GM08714 (cell line): ENCODE results near the gene GNG12.

Experiments
- H3K4me3 ChIP-seq: fragments of 200-500 bp; sonication (Bioruptor generic); 2 replicates; pipeline ENCODE4 v1.5.1; 2014; ENCODE audit warnings: mild to moderate bottlenecking, low read length, inconsistent platforms
- ZNF274 ChIP-seq: IDR thresholded peaks from 2 replicates; pipeline ENCODE4 v1.6.1; 2012; ENCODE audit warnings: mild to moderate bottlenecking, low read depth, low read length

The GNG12 gene

DNA sequence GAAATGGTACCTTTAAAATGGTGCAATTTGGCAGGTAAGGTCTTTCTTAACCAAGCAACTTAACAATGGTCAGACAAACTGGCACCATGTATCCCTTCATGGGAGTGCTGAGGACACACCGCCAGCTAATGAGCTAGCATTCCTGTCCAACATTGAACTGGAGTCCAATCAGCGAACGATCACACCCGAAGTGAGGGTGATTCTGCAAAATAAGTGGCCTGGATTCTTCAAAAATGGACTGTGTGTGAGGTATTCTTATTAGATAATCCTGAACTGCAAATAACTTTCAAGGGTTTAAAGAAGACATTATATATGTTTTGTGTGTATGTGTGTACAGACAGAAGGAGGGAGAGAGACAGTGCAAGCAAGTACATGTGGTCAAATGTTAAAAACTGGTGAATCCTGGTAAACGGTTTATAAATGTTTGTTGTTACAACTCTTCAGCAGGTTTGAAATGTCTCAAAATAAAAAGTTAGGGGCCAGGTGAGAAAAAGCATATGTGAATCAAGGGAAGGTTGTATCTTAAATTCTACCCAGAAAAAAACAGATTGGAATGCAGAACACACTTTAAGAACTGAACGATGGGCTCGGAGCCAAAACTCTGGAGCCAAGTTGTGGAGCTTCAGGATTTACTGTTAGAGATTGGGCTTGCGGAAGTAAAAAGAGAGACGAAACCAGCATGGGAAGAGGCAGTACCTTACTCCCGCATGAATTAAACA, 127.4 kb downstream of the GNG12 start:
- no peak overlapping the region for H3K4me3 ChIP-seq
- no peak for TF ChIP-seq ZNF274

GRCh38 chr1:67704351-67704750, 128.9 kb downstream of the GNG12 start:
- H3K4me3 ChIP-seq: no peak overlapping the region
- TF ChIP-seq ZNF274: no peak

GRCh38 chr1:67701876-67702275, 131.4 kb downstream of the GNG12 start:
- no peak for TF ChIP-seq ZNF274
- no peak overlapping the region for H3K4me3 ChIP-seq

- TF ChIP-seq ZNF274: no peak
Observed at GRCh38 chr1:67700692-67701410, 132.4 kb downstream of the GNG12 start.

GRCh38 chr1:67700220-67700619, 133.0 kb downstream of the GNG12 start:
- H3K4me3 ChIP-seq: no peak overlapping the region
- no peak for TF ChIP-seq ZNF274

More at GRCh38 chr1:67700692-67701410, 132.4 kb downstream of the GNG12 start:
- no peak overlapping the region for H3K4me3 ChIP-seq

DNA sequence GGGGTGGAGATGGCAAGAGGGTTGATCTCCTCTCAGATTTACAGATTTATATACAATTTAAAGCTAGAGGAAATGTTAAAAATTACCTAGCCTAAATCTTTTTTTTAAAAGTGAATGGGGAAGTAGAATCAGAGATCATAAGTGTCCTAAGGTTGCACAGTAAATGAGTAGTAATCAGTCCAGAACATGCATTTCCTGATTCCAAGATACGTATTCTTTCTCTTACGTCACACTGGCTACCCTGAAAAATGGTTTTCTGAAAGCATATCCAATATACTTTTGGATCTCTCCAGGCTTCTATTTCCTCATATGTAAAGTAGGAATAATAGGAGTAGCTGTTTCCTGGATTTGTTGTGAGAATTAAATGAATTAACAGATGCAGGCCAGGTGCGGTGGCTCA, 136.6 kb downstream of the GNG12 start:
- H3K4me3 ChIP-seq: no peak overlapping the region
- no peak for TF ChIP-seq ZNF274

DNA sequence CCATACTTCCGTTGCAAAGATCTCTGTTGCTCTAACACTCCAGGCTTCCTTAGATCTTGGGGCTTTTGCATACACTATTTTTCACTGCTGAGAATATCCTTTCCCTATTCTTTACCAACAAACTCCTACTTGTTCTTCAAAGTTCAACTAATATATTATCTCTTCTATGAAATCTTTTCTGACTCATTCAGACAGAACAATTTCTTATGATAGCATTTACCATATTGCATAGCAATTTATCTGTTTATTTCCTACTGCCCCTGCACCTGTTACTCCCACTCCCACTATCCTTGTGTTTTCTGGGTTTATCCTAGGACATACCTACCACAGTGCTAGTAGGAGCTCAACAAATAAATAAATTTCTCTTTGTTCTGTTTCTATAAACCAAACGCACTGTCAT, 137.3 kb downstream of the GNG12 start:
- no peak overlapping the region for H3K4me3 ChIP-seq
- TF ChIP-seq ZNF274: no peak

DNA sequence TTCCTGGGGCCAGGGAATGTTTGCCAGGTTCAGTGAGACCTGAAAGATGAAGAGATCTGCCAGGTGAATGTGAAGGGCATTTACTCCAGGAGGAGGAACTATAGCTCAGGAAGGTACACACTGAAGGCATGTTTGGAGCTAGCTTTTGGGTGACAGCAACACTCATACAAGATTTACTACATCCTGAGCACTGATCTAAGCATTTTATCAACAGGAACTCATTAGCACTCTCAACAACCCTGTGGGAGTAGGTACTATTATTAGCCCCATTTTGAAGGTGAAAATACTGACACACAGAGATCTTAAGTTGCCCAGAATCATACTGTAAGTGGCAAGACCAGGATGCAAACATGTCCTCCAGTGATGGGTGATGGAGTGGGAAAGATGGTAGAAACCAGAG, 141.6 kb downstream of the GNG12 start:
- H3K4me3 ChIP-seq: no peak overlapping the region
- no peak for TF ChIP-seq ZNF274

- TF ChIP-seq ZNF274: no peak
- H3K4me3 ChIP-seq: no peak overlapping the region
Observed at GRCh38 chr1:67690411-67690810, 142.9 kb downstream of the GNG12 start.

DNA sequence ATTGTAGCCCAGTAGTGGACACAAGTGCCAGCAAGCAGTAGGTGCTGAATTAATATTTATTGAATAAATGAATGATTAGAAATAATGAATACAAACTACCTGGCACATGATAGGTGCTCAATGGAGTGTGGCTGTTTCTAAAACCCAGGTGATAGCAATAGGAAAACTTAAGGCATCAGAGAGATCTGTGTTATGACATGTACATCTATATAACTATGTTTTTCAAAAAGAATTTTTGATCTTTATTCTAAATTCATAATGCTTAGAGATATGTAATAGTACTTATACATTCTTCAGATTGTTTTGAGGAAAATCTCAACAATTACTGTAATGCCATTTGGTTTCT, 143.3 kb downstream of the GNG12 start:
- no peak overlapping the region for H3K4me3 ChIP-seq
- TF ChIP-seq ZNF274: no peak

GRCh38 chr1:67689267-67690017, 143.8 kb downstream of the GNG12 start:
- H3K4me3 ChIP-seq: no peak overlapping the region
- TF ChIP-seq ZNF274: no peak

GRCh38 chr1:67688526-67689219, 144.6 kb downstream of the GNG12 start:
- no peak for TF ChIP-seq ZNF274
- no peak overlapping the region; the same call in 1 of the 2 replicates for H3K4me3 ChIP-seq

GRCh38 chr1:67687649-67688048, 145.6 kb downstream of the GNG12 start:
- H3K4me3 ChIP-seq: peak overlapping the region; percentile 89; the same call in 1 of the 2 replicates
- no peak for TF ChIP-seq ZNF274

- no peak for TF ChIP-seq ZNF274
- H3K4me3 ChIP-seq: peak overlapping the region; percentile 89
Observed at GRCh38 chr1:67687198-67687545, 146.1 kb downstream of the GNG12 start.
